ENCODE measurements around the gene PAXX.

DNA sequence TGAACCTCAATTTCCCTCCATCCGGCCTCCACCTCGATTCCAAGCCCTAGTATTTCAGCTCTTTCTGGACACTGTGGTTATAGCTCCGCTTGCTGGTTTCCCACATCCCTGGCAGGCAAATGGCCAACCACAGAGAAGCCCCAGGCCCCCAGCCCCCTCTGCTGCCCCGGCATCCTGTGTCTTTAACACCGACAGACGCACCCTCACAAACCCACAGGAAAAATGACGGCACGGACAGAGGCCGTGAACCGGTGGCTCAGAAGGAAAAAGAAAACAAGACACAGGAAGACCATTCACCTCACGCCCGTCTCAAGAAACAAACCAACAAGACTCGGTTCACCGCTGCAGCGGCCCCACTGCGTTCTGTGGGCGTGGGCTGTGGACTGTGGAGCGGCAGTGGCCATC, 5.6 kb downstream of the PAXX start:
- TF ChIP-seq POLR2A (IDR thresholded peaks at IDR 0.05), result no peak
- TF ChIP-seq, protein P1, sequence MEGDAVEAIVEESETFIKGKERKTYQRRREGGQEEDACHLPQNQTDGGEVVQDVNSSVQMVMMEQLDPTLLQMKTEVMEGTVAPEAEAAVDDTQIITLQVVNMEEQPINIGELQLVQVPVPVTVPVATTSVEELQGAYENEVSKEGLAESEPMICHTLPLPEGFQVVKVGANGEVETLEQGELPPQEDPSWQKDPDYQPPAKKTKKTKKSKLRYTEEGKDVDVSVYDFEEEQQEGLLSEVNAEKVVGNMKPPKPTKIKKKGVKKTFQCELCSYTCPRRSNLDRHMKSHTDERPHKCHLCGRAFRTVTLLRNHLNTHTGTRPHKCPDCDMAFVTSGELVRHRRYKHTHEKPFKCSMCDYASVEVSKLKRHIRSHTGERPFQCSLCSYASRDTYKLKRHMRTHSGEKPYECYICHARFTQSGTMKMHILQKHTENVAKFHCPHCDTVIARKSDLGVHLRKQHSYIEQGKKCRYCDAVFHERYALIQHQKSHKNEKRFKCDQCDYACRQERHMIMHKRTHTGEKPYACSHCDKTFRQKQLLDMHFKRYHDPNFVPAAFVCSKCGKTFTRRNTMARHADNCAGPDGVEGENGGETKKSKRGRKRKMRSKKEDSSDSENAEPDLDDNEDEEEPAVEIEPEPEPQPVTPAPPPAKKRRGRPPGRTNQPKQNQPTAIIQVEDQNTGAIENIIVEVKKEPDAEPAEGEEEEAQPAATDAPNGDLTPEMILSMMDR (IDR thresholded peaks at IDR 0.05), result no peak
- TF ChIP-seq EP300 (IDR thresholded peaks at IDR 0.05), result no peak
